HEK293 (cell line): ENCODE measurements around the gene FCER2.
"Not testable (repeated sequence)": the region's sequence is repeated elsewhere in the genome, so short reads cannot be mapped to it uniquely, and the experiment has no call there.

Source experiments
- CTCF ChIA-PET: fragments of 350-600 bp; formaldehyde crosslinking; extraction: SDS; loops from one replicate; lab custom pipeline; 2021; ENCODE audit warnings: antibody characterized with exemption; lab: Yijun Ruan, JAX
- POLR2A ChIA-PET: fragments of 300-600 bp; formaldehyde crosslinking; extraction: SDS; loops from one replicate; lab custom pipeline; 2020; ENCODE audit warnings: antibody characterized with exemption, inconsistent platforms; lab: Yijun Ruan, JAX
- H3K27ac ChIP-seq: fragments of 200-500 bp; sonication (Bioruptor generic); 2 replicates; pipeline ENCODE4 v1.5.1; 2014; ENCODE audit warnings: low read depth, low read length, control low read depth, inconsistent platforms; ENCODE audit errors: extremely low read depth
- H3K36me3 ChIP-seq, 2 experiments: fragments of 200-500 bp in 1 of 2; sonication (Bioruptor generic) in 1 of 2; 1 replicate in 1 of 2; 2 replicates in 1 of 2; pipeline ENCODE4 v1.5.1; 2014 to 2017; ENCODE audit warnings: inconsistent platforms in 2 of 2, low read length in 2 of 2; ENCODE audit not compliant: control insufficient read depth in 2 of 2, insufficient read depth in 1 of 2
- H3K4me1 ChIP-seq: fragments of 200-500 bp; sonication (Bioruptor generic); 2 replicates; pipeline ENCODE4 v1.5.1; 2014; ENCODE audit warnings: mild to moderate bottlenecking, low read length, inconsistent platforms; ENCODE audit not compliant: control insufficient read depth, insufficient read depth
- H3K4me3 ChIP-seq: 2 replicates; pipeline ENCODE4 v1.5.1; 2011; ENCODE audit warnings: low read depth, mild to moderate bottlenecking, control low read depth, low read length, moderate library complexity
- H3K9me3 ChIP-seq: fragments of 200-500 bp; sonication (Bioruptor generic); 2 replicates; pipeline ENCODE4 v1.5.1; 2014; ENCODE audit warnings: low read depth, low read length, inconsistent platforms; ENCODE audit not compliant: control insufficient read depth, insufficient read depth
- EGR2 ChIP-seq: fragments of 450-650 bp; formaldehyde crosslinking; IDR thresholded peaks from 2 replicates; pipeline ENCODE4 v1.5.1; 2016; ENCODE audit warnings: low read depth, missing biosample characterization, missing genetic modification characterization
- GLI2 ChIP-seq: fragments of 450-650 bp; formaldehyde crosslinking; IDR thresholded peaks from 2 replicates; pipeline ENCODE4; 2017; ENCODE audit warnings: missing biosample characterization, missing genetic modification characterization, low read depth, borderline replicate concordance
- KLF7 ChIP-seq: fragments of 450-650 bp; formaldehyde crosslinking; IDR thresholded peaks from 2 replicates; pipeline ENCODE4 v1.5.1; 2016; ENCODE audit warnings: missing biosample characterization, missing genetic modification characterization, borderline replicate concordance
- ZNF10 ChIP-seq: fragments of 450-650 bp; formaldehyde crosslinking; IDR thresholded peaks from 2 replicates; pipeline ENCODE4 v1.5.1; 2017; ENCODE audit warnings: missing biosample characterization, missing genetic modification characterization
- ZNF121 ChIP-seq: fragments of 450-650 bp; formaldehyde crosslinking; IDR thresholded peaks from 2 replicates; pipeline ENCODE4 v1.5.1; 2016; ENCODE audit warnings: missing biosample characterization, missing genetic modification characterization
- ZNF138 ChIP-seq: fragments of 450-650 bp; formaldehyde crosslinking; IDR thresholded peaks from 2 replicates; pipeline ENCODE4 v1.5.1; 2016; ENCODE audit warnings: missing biosample characterization, missing genetic modification characterization, borderline replicate concordance
- ZNF146 ChIP-seq: fragments of 450-650 bp; formaldehyde crosslinking; IDR thresholded peaks from 2 replicates; pipeline ENCODE4 v1.5.1; 2016; ENCODE audit warnings: missing biosample characterization, missing genetic modification characterization
- ZNF157 ChIP-seq: fragments of 450-650 bp; formaldehyde crosslinking; IDR thresholded peaks from 2 replicates; pipeline ENCODE4 v1.5.1; 2016; ENCODE audit warnings: missing biosample characterization, missing genetic modification characterization
- ZNF585B ChIP-seq: fragments of 450-650 bp; formaldehyde crosslinking; IDR thresholded peaks from 2 replicates; pipeline ENCODE4 v1.5.1; 2016; ENCODE audit warnings: missing biosample characterization, missing genetic modification characterization
- ZXDB ChIP-seq: fragments of 450-650 bp; formaldehyde crosslinking; IDR thresholded peaks from 2 replicates; pipeline ENCODE4 v1.5.1; 2016; ENCODE audit warnings: missing biosample characterization, missing genetic modification characterization
- TF ChIP-seq, protein P1 (sequence below): fragments of 450-650 bp; formaldehyde crosslinking; IDR thresholded peaks from 2 replicates; pipeline ENCODE4 v1.5.1; 2016; ENCODE audit warnings: missing biosample characterization, missing genetic modification characterization
- TF ChIP-seq, protein P2 (sequence below): fragments of 450-650 bp; formaldehyde crosslinking; conservative IDR thresholded peaks from 2 replicates; pipeline ENCODE4 v1.5.1; 2016; ENCODE audit warnings: low read depth, missing biosample characterization, missing genetic modification characterization
- TF ChIP-seq, protein P3 (sequence below): fragments of 450-650 bp; formaldehyde crosslinking; IDR thresholded peaks from 2 replicates; pipeline ENCODE4; 2016; ENCODE audit warnings: missing biosample characterization, missing genetic modification characterization

The FCER2 gene

DNA sequence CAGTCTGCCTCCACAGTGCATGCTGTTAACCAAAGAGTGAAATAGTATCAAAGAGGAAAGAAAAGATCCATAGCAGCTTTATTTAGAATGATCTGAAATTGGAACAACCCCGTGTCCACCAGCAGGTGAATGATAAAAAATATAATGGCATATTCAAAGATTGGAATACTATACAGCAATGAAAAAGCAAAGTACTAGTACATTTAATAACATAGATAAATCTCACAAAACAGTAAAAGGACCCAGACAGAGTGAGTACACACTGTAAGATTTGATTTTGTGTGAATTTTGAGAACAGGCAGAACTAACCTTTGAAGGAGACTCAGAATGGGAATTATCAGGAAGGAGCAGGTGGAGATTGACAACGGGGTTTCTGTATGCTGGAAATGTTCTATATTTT lies 46.2 kb upstream of the FCER2 start:
- ChIA-PET CTCF (no interaction called here), POLR2A (no interaction called here)
- Histone ChIP-seq H3K27ac (no peak overlapping the region), H3K36me3 (no peaks in the 10 kb centered on the region), H3K4me1 (no peaks in the 10 kb centered on the region), H3K9me3 (no peaks in the 10 kb centered on the region), H3K4me3 (no peak overlapping the region)
- TF ChIP-seq ZNF121 (tag by site-specific recombination) = no peak
- TF ChIP-seq ZNF146 (tag by site-specific recombination) = peak; percentile 92

DNA sequence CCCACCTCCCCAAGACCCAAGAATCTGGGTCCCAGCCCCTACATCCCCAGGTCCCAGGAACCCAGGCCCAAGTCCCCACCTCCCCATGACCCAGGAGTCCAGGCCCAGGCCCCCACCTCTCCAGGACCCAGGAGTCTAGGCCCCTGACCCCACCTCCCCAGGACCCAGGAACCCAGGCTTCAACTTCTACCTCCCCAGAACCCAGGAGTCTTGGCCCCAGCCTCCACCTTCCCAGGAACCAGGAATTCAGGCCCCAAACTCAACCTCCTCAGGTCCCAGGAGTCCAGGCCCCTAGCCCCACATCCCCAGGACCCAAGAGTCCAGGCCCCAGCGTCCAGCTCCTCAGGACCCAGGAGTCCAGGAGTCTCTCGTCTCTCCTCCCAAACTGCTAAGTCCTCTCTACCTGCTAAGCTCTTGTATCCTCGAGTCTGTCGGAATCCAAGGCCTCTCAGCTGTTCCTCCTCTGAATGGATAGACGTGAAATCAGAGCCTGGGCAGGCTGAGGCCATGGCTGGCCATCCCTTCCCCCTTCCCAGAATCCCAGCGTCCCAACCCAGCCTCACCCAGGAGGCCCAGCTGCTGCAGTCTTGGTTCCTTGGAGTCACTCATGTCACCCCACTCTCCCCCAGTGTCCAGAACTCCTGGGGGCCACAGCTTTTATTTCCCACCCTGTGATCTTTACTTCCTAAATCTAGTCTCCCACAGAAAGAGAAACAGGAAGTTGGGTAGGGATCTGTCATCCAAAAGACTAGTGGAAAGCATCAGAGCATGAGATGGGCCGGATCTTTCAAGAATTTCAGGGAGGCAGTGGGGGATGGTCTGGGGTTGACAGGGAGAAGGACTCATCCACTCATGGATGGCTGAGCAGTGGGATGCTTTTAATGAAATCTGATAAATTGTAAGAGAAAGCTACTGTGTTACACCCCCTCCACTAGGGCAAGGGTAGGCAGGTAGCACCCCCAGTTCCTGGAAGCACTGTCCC lies 45.3 kb upstream of the FCER2 start, which contains the start of gene CD209:
CD209 (minus strand) TSS at position 632 of the 982 bp plus-strand sequence; CDS start at position 609, 23 bp downstream.
- no peaks in the 10 kb centered on the region for H3K9me3 ChIP-seq
- ChIA-PET POLR2A (interaction anchor here (0.5 kb wide), 1 partner anchor 1090 kb away, joined by 4 read pairs; no protein-coding TSS in a partner anchor), CTCF (no interaction called here)
- no peak within 1 kb of the TSS for H3K27ac ChIP-seq
- no peaks in the 10 kb centered on the region for H3K4me1 ChIP-seq
- H3K4me3 ChIP-seq = no peak within 1 kb of the TSS
- no peak for TF ChIP-seq EGR2 (tag by site-specific recombination)
- TF ChIP-seq, protein P1, sequence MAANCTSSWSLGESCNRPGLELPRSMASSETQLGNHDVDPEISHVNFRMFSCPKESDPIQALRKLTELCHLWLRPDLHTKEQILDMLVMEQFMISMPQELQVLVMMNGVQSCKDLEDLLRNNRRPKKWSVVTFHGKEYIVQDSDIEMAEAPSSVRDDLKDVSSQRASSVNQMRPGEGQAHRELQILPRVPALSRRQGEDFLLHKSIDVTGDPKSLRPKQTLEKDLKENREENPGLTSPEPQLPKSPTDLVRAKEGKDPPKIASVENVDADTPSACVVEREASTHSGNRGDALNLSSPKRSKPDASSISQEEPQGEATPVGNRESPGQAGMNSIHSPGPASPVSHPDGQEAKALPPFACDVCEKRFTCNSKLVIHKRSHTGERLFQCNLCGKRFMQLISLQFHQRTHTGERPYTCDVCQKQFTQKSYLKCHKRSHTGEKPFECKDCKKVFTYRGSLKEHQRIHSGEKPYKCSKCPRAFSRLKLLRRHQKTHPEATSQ (tag by site-specific recombination) = no peak
- TF ChIP-seq, protein P2, sequence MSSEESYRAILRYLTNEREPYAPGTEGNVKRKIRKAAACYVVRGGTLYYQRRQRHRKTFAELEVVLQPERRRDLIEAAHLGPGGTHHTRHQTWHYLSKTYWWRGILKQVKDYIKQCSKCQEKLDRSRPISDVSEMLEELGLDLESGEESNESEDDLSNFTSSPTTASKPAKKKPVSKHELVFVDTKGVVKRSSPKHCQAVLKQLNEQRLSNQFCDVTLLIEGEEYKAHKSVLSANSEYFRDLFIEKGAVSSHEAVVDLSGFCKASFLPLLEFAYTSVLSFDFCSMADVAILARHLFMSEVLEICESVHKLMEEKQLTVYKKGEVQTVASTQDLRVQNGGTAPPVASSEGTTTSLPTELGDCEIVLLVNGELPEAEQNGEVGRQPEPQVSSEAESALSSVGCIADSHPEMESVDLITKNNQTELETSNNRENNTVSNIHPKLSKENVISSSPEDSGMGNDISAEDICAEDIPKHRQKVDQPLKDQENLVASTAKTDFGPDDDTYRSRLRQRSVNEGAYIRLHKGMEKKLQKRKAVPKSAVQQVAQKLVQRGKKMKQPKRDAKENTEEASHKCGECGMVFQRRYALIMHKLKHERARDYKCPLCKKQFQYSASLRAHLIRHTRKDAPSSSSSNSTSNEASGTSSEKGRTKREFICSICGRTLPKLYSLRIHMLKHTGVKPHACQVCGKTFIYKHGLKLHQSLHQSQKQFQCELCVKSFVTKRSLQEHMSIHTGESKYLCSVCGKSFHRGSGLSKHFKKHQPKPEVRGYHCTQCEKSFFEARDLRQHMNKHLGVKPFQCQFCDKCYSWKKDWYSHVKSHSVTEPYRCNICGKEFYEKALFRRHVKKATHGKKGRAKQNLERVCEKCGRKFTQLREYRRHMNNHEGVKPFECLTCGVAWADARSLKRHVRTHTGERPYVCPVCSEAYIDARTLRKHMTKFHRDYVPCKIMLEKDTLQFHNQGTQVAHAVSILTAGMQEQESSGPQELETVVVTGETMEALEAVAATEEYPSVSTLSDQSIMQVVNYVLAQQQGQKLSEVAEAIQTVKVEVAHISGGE = no peak
- no peak for TF ChIP-seq ZNF157
- no peaks in the 10 kb centered on the region for H3K36me3 ChIP-seq

DNA sequence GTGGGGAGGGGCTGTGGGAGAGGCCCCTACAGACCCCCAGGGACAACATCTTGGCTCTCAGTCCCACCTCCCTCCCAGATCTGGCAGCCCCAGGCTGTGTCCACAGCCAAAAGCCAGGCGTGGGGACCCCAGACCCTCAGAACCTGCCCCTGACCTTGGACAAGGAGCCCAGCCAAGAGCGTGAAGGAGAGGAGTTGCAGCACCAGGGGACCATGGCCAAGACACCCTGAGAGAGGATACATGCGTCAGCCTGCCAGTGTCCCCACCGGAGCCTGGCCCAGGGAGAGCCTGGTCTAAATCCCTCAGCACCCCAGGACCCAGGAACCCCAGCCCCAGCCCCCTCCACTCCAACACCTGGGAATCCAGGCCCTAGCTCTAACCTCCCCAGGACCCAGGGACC lies 44.4 kb upstream of the FCER2 start:
- CTCF ChIA-PET, H3K27ac ChIP-seq, H3K9me3 ChIP-seq, H3K36me3 ChIP-seq, H3K4me1 ChIP-seq, POLR2A ChIA-PET, H3K4me3 ChIP-seq: not testable (repeated sequence)

DNA sequence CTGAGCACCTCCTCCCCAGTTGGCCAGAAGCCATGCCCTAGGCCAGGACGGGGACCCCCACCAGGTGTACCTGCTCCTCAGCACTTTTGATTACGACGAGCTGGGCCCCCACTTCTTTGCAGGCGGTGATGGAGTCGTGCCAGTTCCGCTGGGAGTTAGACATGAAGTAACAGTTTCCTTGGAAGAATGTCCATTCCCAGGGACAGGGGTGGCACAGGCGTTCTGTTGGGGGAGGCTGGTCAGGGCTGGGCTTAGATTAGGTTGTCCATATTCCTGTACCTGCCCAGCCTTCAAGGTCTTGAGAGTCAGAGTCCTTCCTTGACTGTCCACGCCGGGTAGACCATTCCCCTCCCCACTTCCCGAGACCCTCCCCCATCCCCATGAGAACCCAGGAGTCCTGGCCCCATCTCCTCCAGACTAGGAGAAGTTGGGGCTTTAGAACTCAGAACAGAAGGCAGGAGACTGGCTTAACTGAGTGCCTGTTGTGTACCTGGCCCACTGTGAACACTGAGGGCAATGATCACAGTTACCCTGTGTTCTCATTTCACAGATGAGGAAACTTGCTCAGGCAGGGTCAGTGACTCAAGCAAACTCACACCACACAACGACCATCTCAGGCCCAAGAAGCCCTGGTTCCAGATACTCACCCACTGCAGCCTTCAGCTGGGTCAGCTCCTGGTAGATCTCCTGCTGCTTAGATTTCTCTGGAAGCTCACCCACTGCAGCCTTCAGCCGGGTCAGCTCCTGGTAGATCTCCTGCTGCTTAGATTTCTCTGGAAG lies 43.1 kb upstream of the FCER2 start:
- no peaks in the 10 kb centered on the region for H3K9me3 ChIP-seq
- CTCF ChIA-PET = interaction anchor here (0.5 kb wide), 1 partner anchor 745 kb away, joined by 3 read pairs; no protein-coding TSS in a partner anchor
- TF ChIP-seq ZNF10 (tag by site-specific recombination) (no peak), GLI2 (tag by site-specific recombination) (no peak), ZNF585B (tag by site-specific recombination) (no peak), ZNF138 (tag by site-specific recombination) (no peak), KLF7 (no peak), ZXDB (no peak)
- TF ChIP-seq, protein P3, sequence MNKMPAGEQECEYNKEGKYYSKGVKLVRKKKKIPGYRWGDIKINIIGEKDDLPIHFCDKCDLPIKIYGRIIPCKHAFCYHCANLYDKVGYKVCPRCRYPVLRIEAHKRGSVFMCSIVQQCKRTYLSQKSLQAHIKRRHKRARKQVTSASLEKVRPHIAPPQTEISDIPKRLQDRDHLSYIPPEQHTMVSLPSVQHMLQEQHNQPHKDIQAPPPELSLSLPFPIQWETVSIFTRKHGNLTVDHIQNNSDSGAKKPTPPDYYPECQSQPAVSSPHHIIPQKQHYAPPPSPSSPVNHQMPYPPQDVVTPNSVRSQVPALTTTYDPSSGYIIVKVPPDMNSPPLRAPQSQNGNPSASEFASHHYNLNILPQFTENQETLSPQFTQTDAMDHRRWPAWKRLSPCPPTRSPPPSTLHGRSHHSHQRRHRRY (tag by site-specific recombination) = no peak
- TF ChIP-seq, all 188 proteins: peak for 0
- H3K4me3 ChIP-seq = no peak overlapping the region
- no peaks in the 10 kb centered on the region for H3K36me3 ChIP-seq
- H3K27ac ChIP-seq = no peak overlapping the region
- POLR2A ChIA-PET = no interaction called here
- H3K4me1 ChIP-seq = no peaks in the 10 kb centered on the region
